DLD1 (cell line): Measurements from ENCODE around the gene OR2T2.
"Not testable (repeated sequence)": the region's sequence is repeated elsewhere in the genome, so short reads cannot be mapped to it uniquely, and the experiment has no call there.

Experiments
- in situ Hi-C: cut with HindIII; loops from 2 replicates; pipeline ENCODE4 v1.10.0; 2017; ENCODE audit warnings: low sequenced_read_pairs

The OR2T2 gene

GRCh38 chr1:248445399-248445798 is at the start of gene OR2T2:
Gene OR2T2, plus strand, starts transcription at chr1:248445637. Its CDS starts 7,161 bp downstream, at chr1:248452798.
- in situ Hi-C loops, result not testable (repeated sequence)

- in situ Hi-C loops, result no loop called here
Observed at GRCh38 chr1:248402748-248403147, 42.7 kb upstream of the OR2T2 start, which contains the start of gene OR2T1. Gene OR2T1, plus strand, starts transcription at chr1:248403048. Its CDS starts 3,100 bp downstream, at chr1:248406148.

GRCh38 chr1:248404024-248404423 is 41.4 kb upstream of the OR2T2 start:
- in situ Hi-C loops, result no loop called here

- in situ Hi-C loops, result no loop called here
Observed at GRCh38 chr1:248406721-248407692, 38.4 kb upstream of the OR2T2 start.

GRCh38 chr1:248416226-248416625 is 29.2 kb upstream of the OR2T2 start:
- in situ Hi-C loops, result no loop called here

- in situ Hi-C loops, result no loop called here
Observed at GRCh38 chr1:248417854-248418253, 27.6 kb upstream of the OR2T2 start.

GRCh38 chr1:248421384-248421783 is 24.1 kb upstream of the OR2T2 start:
- in situ Hi-C loops, result no loop called here

- in situ Hi-C loops, result not testable (repeated sequence)
Observed at GRCh38 chr1:248427526-248428191, 17.8 kb upstream of the OR2T2 start.

- in situ Hi-C loops, result not testable (repeated sequence)
Observed at GRCh38 chr1:248428192-248428533, 17.3 kb upstream of the OR2T2 start.

- in situ Hi-C loops, result not testable (repeated sequence)
Observed at GRCh38 chr1:248431683-248432082, 13.8 kb upstream of the OR2T2 start.

- in situ Hi-C loops, result not testable (repeated sequence)
Observed at GRCh38 chr1:248432201-248432600, 13.2 kb upstream of the OR2T2 start.

GRCh38 chr1:248433811-248434415 is 11.5 kb upstream of the OR2T2 start:
- in situ Hi-C loops, result not testable (repeated sequence)

GRCh38 chr1:248434913-248435312 is 10.5 kb upstream of the OR2T2 start:
- in situ Hi-C loops, result not testable (repeated sequence)

GRCh38 chr1:248436303-248436702 is 9.1 kb upstream of the OR2T2 start:
- in situ Hi-C loops, result not testable (repeated sequence)

GRCh38 chr1:248438668-248439067 is 6.8 kb upstream of the OR2T2 start:
- in situ Hi-C loops, result not testable (repeated sequence)

- in situ Hi-C loops, result not testable (repeated sequence)
Observed at GRCh38 chr1:248439283-248439682, 6.2 kb upstream of the OR2T2 start.

- in situ Hi-C loops, result not testable (repeated sequence)
Observed at GRCh38 chr1:248442500-248443277, 2.7 kb upstream of the OR2T2 start.

GRCh38 chr1:248444603-248445002 is 834 bp upstream of the OR2T2 start:
- in situ Hi-C loops, result not testable (repeated sequence)

- in situ Hi-C loops, result not testable (repeated sequence)
Observed at GRCh38 chr1:248448409-248449074, 3.1 kb downstream of the OR2T2 start.

- in situ Hi-C loops, result not testable (repeated sequence)
Observed at GRCh38 chr1:248449821-248450465, 4.5 kb downstream of the OR2T2 start.
